Measurements from ENCODE around the gene IPMK. TPM values are rescaled to one million over a fixed set of nuclear protein-coding genes. Genes with fewer than 3 reads are reported as not detected.

IPMK gene
- total and polyA plus RNA-seq, 2 of the 8 experiments (the other 6 are each of a cell fraction or from before 2014, with no cell fraction given), result 1.3 to 7.8 TPM

DNA sequence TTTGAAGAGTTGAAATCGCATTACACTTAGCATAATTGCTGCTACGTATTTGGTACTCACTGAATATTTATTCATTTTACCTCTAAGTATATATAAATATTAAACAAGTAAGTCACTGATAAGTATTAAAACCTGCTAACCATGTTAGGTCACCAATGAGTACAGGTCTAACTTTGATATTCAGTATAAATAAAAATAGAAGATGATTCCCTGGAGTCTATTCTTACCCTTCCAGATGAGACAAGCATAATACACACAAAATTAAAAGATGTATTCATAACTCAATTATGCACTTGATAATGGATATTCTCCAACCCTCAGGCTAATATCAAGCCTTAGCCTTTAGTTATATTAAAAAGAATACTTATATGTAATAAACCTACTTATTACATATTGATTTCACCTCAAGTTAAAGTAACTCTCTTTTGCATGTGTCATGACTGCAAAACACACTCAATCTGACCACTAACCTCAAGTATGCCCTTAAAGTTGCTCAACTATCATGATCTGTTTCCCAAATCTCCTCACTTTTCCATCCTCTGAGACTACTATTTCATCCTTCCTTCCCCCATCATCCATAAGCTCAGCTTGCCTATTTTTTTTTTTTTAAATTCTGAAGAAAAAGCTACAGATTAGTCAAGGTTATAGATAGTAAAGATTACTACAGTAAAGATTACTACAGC is 46.8 kb downstream of the IPMK start:
- Histone ChIP-seq H3K79me2 (ENCODE audit: control insufficient read depth in 1 of 2, insufficient read depth in 2 of 2, low read length in 2 of 2) (no peaks in the 10 kb centered on the region), H3K18ac (ENCODE audit: extremely low read depth, low read length) (no peak overlapping the region), H3K56ac (replicated peaks; ENCODE audit: insufficient read length, low read depth, low read length) (no peak overlapping the region), H3K4me2 (ENCODE audit: insufficient read depth in 1 of 2, low read depth in 2 of 2, low read length in 2 of 2) (no peak overlapping the region), H3K23ac (ENCODE audit: insufficient read length) (no peak overlapping the region), H3K36me3 (ENCODE audit: control insufficient read depth in 2 of 4, insufficient read depth in 4 of 4, low read length in 3 of 4) (no peaks in the 10 kb centered on the region), H4K20me1 (replicated peaks in 1 of 2; ENCODE audit: control insufficient read depth in 1 of 2, insufficient read depth in 2 of 2, low read length in 2 of 2) (peaks cover 0 to 1% of the 10 kb centered on the region in 2 experiments), H4K5ac (ENCODE audit: insufficient read length, low read depth, low read length) (no peak overlapping the region), H4K91ac (replicated peaks; ENCODE audit: insufficient read length, low read length) (no peak overlapping the region), H2BK20ac (ENCODE audit: low read length) (no peak overlapping the region), H4K8ac (ENCODE audit: extremely low read depth, insufficient read depth, low read length) (no peak overlapping the region), H3K9ac (replicated peaks in 1 of 4; ENCODE audit: extremely low read depth in 1 of 4, low read depth in 3 of 4, low read length in 3 of 4) (no peak overlapping the region), H3K79me1 (ENCODE audit: low read depth, low read length) (no peaks in the 10 kb centered on the region), H3K27me3 (replicated peaks in 1 of 4; ENCODE audit: control insufficient read depth in 3 of 4, extremely low read depth in 1 of 4, insufficient read depth in 3 of 4, low read length in 3 of 4) (no peaks in the 10 kb centered on the region), H3K4me1 (replicated peaks in 1 of 4; ENCODE audit: control insufficient read depth in 3 of 4, insufficient read depth in 4 of 4, low read length in 3 of 4) (no peaks in the 10 kb centered on the region), H3K9me3 (ENCODE audit: insufficient read depth in 2 of 2, low read depth in 1 of 2, low read length in 1 of 2) (no peaks in the 10 kb centered on the region), H3K27ac (ENCODE audit: low read depth, low read length) (no peak overlapping the region), H2AK5ac (ENCODE audit: low read depth, low read length) (no peak overlapping the region), H3K23me2 (ENCODE audit: low read depth, low read length) (no peaks in the 10 kb centered on the region), H2BK120ac (replicated peaks; ENCODE audit: low read depth, low read length) (no peak overlapping the region), H2BK5ac (ENCODE audit: low read depth, low read length) (no peak overlapping the region), H3K4me3 (ENCODE audit: extremely low read depth in 1 of 4, insufficient read depth in 2 of 4, low read depth in 3 of 4, low read length in 4 of 4) (no peak overlapping the region), H3K14ac (ENCODE audit: insufficient read length) (no peak overlapping the region), H2BK12ac (ENCODE audit: low read depth, low read length) (no peak overlapping the region), H3K4ac (replicated peaks; ENCODE audit: insufficient read length, low read depth, low read length) (no peak overlapping the region), H2BK15ac (ENCODE audit: low read length) (no peak overlapping the region), H2AFZ (ENCODE audit: low read length) (no peak overlapping the region)
- no peak for FAIRE-seq
- 86% methylated on average over 2 of the region's 2 CpGs; no CpG with 5 or more reads in 1 of the 2 experiments for WGBS, 2 experiments (ENCODE audit: extremely low coverage in 1 of 2, insufficient coverage in 1 of 2, insufficient read length in 1 of 2, insufficient replicate concordance in 2 of 2, low coverage in 1 of 2, low lambda C conversion rate in 2 of 2, missing lambda C conversion rate in 1 of 2)
- DNase-seq (ENCODE audit: low read depth in 1 of 2, low spot score in 2 of 2), result no peak
- ChIA-PET CTCF (ENCODE audit: partially characterized antibody) (interaction anchor here (0.6 kb wide), 1 partner anchor 344 kb away, joined by 3 read pairs; no protein-coding TSS in a partner anchor), POLR2A (ENCODE audit: partially characterized antibody) (no interaction called here)
- no peak for TF ChIP-seq BRCA1 (IDR thresholded peaks at IDR 0.05; ENCODE audit: low read depth, low read length)
- TF ChIP-seq GTF2F1 (IDR thresholded peaks at IDR 0.05; ENCODE audit: borderline replicate concordance, low read depth, low read length), result no peak
- no peak for TF ChIP-seq SIN3A (conservative IDR thresholded peaks at IDR 0.05 in 1 of 2, IDR thresholded peaks at IDR 0.05 in 1 of 2; ENCODE audit: low read depth in 1 of 2, low read length in 2 of 2)
- no peak for TF ChIP-seq FOSL1 (IDR thresholded peaks at IDR 0.05; ENCODE audit: insufficient read depth, low read depth, low read length)
- TF ChIP-seq, protein P1, sequence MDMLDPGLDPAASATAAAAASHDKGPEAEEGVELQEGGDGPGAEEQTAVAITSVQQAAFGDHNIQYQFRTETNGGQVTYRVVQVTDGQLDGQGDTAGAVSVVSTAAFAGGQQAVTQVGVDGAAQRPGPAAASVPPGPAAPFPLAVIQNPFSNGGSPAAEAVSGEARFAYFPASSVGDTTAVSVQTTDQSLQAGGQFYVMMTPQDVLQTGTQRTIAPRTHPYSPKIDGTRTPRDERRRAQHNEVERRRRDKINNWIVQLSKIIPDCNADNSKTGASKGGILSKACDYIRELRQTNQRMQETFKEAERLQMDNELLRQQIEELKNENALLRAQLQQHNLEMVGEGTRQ (IDR thresholded peaks at IDR 0.05; ENCODE audit: low read length), result no peak
- TF ChIP-seq SP2 (IDR thresholded peaks at IDR 0.05; ENCODE audit: low read length), result no peak
- no peak for TF ChIP-seq EZH2 (IDR thresholded peaks at IDR 0.05; ENCODE audit: low read depth, low read length, severe bottlenecking)
- no peak for TF ChIP-seq RXRA (IDR thresholded peaks at IDR 0.05; ENCODE audit: insufficient read depth, low read depth, low read length)
- no peak for TF ChIP-seq CHD1 (IDR thresholded peaks at IDR 0.05; ENCODE audit: low read depth, low read length)
- TF ChIP-seq GABPA (IDR thresholded peaks at IDR 0.05; ENCODE audit: borderline replicate concordance, insufficient read depth, low read length), result no peak
- TF ChIP-seq CREB1 (IDR thresholded peaks at IDR 0.05), result no peak
- TF ChIP-seq TAF7 (optimal IDR thresholded peaks at IDR 0.05; ENCODE audit: borderline replicate concordance, low read depth, low read length), result no peak

Measured in H1 (cell line).